ENCODE data around the gene NPNT.

GRCh38 chr4:105952591-105952990, 57.3 kb downstream of the NPNT start:
- TF ChIP-seq, protein P1, sequence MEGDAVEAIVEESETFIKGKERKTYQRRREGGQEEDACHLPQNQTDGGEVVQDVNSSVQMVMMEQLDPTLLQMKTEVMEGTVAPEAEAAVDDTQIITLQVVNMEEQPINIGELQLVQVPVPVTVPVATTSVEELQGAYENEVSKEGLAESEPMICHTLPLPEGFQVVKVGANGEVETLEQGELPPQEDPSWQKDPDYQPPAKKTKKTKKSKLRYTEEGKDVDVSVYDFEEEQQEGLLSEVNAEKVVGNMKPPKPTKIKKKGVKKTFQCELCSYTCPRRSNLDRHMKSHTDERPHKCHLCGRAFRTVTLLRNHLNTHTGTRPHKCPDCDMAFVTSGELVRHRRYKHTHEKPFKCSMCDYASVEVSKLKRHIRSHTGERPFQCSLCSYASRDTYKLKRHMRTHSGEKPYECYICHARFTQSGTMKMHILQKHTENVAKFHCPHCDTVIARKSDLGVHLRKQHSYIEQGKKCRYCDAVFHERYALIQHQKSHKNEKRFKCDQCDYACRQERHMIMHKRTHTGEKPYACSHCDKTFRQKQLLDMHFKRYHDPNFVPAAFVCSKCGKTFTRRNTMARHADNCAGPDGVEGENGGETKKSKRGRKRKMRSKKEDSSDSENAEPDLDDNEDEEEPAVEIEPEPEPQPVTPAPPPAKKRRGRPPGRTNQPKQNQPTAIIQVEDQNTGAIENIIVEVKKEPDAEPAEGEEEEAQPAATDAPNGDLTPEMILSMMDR (IDR thresholded peaks at IDR 0.05): no peak
- no peak for TF ChIP-seq YY1 (IDR thresholded peaks at IDR 0.05; ENCODE audit: low read depth)

Data from SK-N-SH (cell line).